Caco-2 (cell line): ENCODE data around the gene WNK4. TPM values are rescaled to one million over a fixed set of nuclear protein-coding genes. Genes with fewer than 3 reads are reported as not detected.
A peak's percentile ranks its signal among the peaks of the same experiment; 100 is the strongest.

ENCODE experiments used
- BruUV-seq: library from RNA; stranded (reverse); fragments of 400-500 nt; replicated peaks from 2 replicates; lab custom pipeline; 2021; lab: Mats Ljungman, UMichigan
- CTCF ChIA-PET: fragments of 300-600 bp; sonication (Branson Sonifier 250); formaldehyde crosslinking; loops from one replicate; lab custom pipeline; 2022; ENCODE audit warnings: antibody characterized with exemption; lab: Charles Lee
- POLR2A ChIA-PET: fragments of 300-600 bp; sonication (Branson Sonifier 250); formaldehyde crosslinking; loops from one replicate; lab custom pipeline; 2022; ENCODE audit warnings: antibody characterized with exemption; lab: Charles Lee
- DNase-seq, 2 experiments: peaks; one replicate each; pipeline versions ENCODE4 v3.0.0 to v3.0.0-alpha.2; 2020 to 2022
- H3K27me3 ChIP-seq: replicated peaks from 2 replicates; pipeline ENCODE4 v1.6.0; 2011; ENCODE audit warnings: low read length; ENCODE audit not compliant: control insufficient read depth, insufficient read depth
- H3K36me3 ChIP-seq: 2 replicates; pipeline ENCODE4 v1.5.1; 2011; ENCODE audit warnings: low read length; ENCODE audit not compliant: control insufficient read depth, insufficient read depth
- H3K4me1 ChIP-seq: fragments of 250-450 bp; sonication (Bioruptor Pico); 2 replicates; pipeline ENCODE4 v1.5.1; 2020; ENCODE audit warnings: mild to moderate bottlenecking
- H3K4me3 ChIP-seq: 2 replicates; pipeline ENCODE4 v1.5.1; 2011; ENCODE audit warnings: low read depth, mild to moderate bottlenecking, control low read depth, low read length
- H3K9me3 ChIP-seq: fragments of 250-450 bp; sonication (Bioruptor Pico); 2 replicates; pipeline ENCODE4 v1.5.1; 2020; ENCODE audit warnings: mild to moderate bottlenecking, moderate library complexity
- H3K27ac Mint-ChIP-seq: one replicate; pipeline ENCODE4 v1.8.0; 2022; ENCODE audit warnings: mixed read lengths; ENCODE audit not compliant: unreplicated experiment
- H3K27me3 Mint-ChIP-seq: one replicate; pipeline ENCODE4 v1.8.0; 2022; ENCODE audit warnings: mixed read lengths; ENCODE audit not compliant: insufficient read depth, unreplicated experiment
- H3K36me3 Mint-ChIP-seq: one replicate; pipeline ENCODE4 v1.8.0; 2022; ENCODE audit warnings: mild to moderate bottlenecking, mixed read lengths; ENCODE audit not compliant: insufficient read depth, unreplicated experiment
- H3K4me1 Mint-ChIP-seq: one replicate; pipeline ENCODE4 v1.8.0; 2022; ENCODE audit warnings: low read depth, mixed read lengths; ENCODE audit not compliant: unreplicated experiment
- H3K4me3 Mint-ChIP-seq: one replicate; pipeline ENCODE4 v1.8.0; 2022; ENCODE audit warnings: mild to moderate bottlenecking, moderate library complexity, mixed read lengths; ENCODE audit not compliant: unreplicated experiment
- H3K9me3 Mint-ChIP-seq: one replicate; pipeline ENCODE4 v1.8.0; 2022; ENCODE audit warnings: mixed read lengths; ENCODE audit not compliant: unreplicated experiment
- CTCF ChIP-seq, 2 experiments: fragments of 200-600 bp in 1 of 2; IDR thresholded peaks; 1 replicate in 1 of 2; 2 replicates in 1 of 2; pipeline versions ENCODE4 v1.5.1 to v1.8.0; 2011 to 2022; ENCODE audit warnings: antibody characterized with exemption in 1 of 2, control low read depth in 1 of 2, inconsistent platforms in 1 of 2, low read depth in 1 of 2, low read length in 1 of 2, mild to moderate bottlenecking in 1 of 2, moderate library complexity in 1 of 2; ENCODE audit not compliant: insufficient read depth in 1 of 2, severe bottlenecking in 1 of 2, unreplicated experiment in 1 of 2
- intact Hi-C: fragments of 100-400 bp; cut with micrococcal nuclease; formaldehyde crosslinking; loops from one replicate; pipeline ENCODE4 v1.10.0; 2022; ENCODE audit not compliant: unreplicated experiment
- total RNA-seq: library from RNA; stranded (reverse); gene quantifications from 2 replicates; pipeline ENCODE4 v1.2.3, GENCODE V29; 2022

Gene WNK4
- total RNA-seq, 1 experiment from 2014 or later, result 4.1 TPM

- ChIA-PET POLR2A (no interaction called here), CTCF (interaction anchor here (0.8 kb wide), 1 partner anchor 29 kb away, joined by 3 read pairs; the partner anchor contains the start of gene BECN1)
- Mint-ChIP-seq H3K36me3 (peaks cover 6% of the 10 kb centered on the region), H3K27ac (no peak overlapping the region), H3K27me3 (no peaks in the 10 kb centered on the region), H3K9me3 (peaks cover under 1% of the 10 kb centered on the region), H3K4me3 (no peak overlapping the region), H3K4me1 (peaks cover 8% of the 10 kb centered on the region)
- H3K9me3 ChIP-seq, result no peaks in the 10 kb centered on the region
- no peak overlapping the region for H3K4me3 ChIP-seq
- H3K36me3 ChIP-seq, result peaks cover 1% of the 10 kb centered on the region; the same call in 1 of the 2 replicates
- H3K27me3 ChIP-seq, result no peaks in the 10 kb centered on the region
- DNase-seq, result no peak
- no peak for TF ChIP-seq CTCF (IDR thresholded peaks at IDR 0.05; ENCODE audit: insufficient read depth in 1 of 2, low read depth in 1 of 2, low read length in 1 of 2, severe bottlenecking in 1 of 2, unreplicated experiment in 1 of 2)
- H3K4me1 ChIP-seq, result peaks cover 10% of the 10 kb centered on the region
- intact Hi-C loops, result no loop called here
- BruUV-seq, result no TSS peak
Observed at GRCh38 chr17:42795465-42795864, 15.1 kb downstream of the WNK4 start.

DNA sequence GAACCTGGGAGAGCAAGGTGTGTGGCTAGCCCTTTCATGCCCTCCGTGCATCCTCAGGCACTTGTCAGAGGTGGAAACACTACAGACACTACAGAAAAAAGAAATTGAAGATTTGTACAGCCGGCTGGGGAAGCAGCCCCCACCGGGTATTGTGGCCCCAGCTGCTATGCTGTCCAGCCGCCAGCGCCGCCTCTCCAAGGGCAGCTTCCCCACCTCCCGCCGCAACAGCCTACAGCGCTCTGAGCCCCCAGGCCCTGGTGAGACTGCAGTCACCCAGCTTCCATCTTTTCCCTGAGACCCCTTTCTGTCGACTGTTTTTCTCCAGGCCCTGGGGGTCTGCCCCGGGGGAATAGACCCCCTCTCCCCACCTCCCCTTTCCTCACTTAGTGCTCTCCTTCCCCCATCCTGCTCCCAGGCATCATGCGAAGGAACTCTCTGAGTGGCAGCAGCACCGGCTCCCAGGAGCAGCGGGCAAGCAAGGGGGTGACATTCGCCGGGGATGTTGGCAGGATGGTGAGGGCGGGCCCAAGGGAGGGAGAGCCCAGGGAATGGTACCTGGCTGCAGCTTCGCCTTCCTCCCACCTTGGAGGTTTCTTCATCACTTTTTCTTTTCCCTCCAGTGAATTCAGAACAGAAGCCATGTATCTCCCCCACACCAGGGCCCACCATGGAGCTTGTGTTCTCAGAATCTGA, 15.8 kb downstream of the WNK4 start:
- no peaks in the 10 kb centered on the region for H3K9me3 Mint-ChIP-seq
- no peaks in the 10 kb centered on the region for H3K27me3 Mint-ChIP-seq
- Histone ChIP-seq H3K36me3 (0 out of 2 replicates have a peak, but pooled peaks cover 1% of the 10 kb centered on the region), H3K4me1 (peaks cover 10% of the 10 kb centered on the region), H3K27me3 (no peaks in the 10 kb centered on the region), H3K9me3 (no peaks in the 10 kb centered on the region), H3K4me3 (no peak overlapping the region)
- H3K4me3 Mint-ChIP-seq, result no peak overlapping the region
- intact Hi-C loops, result no loop called here
- no peak overlapping the region for H3K27ac Mint-ChIP-seq
- TF ChIP-seq CTCF (IDR thresholded peaks at IDR 0.05; ENCODE audit: insufficient read depth in 1 of 2, low read depth in 1 of 2, low read length in 1 of 2, severe bottlenecking in 1 of 2, unreplicated experiment in 1 of 2), result no peak
- ChIA-PET POLR2A (no interaction called here), CTCF (interaction anchor here (0.8 kb wide), 1 partner anchor 28 kb away, joined by 3 read pairs; the partner anchor contains the start of gene BECN1)
- peaks cover 8% of the 10 kb centered on the region for H3K4me1 Mint-ChIP-seq
- H3K36me3 Mint-ChIP-seq, result peaks cover 6% of the 10 kb centered on the region
- BruUV-seq, result no TSS peak
- no peak for DNase-seq

GRCh38 chr17:42797067-42798007, 16.9 kb downstream of the WNK4 start:
- Mint-ChIP-seq H3K9me3 (no peaks in the 10 kb centered on the region), H3K36me3 (peaks cover 6% of the 10 kb centered on the region), H3K4me3 (peak overlapping the region; percentile 77), H3K27me3 (no peaks in the 10 kb centered on the region), H3K4me1 (peaks cover 8% of the 10 kb centered on the region), H3K27ac (no peak overlapping the region)
- peaks cover 11% of the 10 kb centered on the region for H3K4me1 ChIP-seq
- TF ChIP-seq CTCF (IDR thresholded peaks at IDR 0.05; ENCODE audit: insufficient read depth in 1 of 2, low read depth in 1 of 2, low read length in 1 of 2, severe bottlenecking in 1 of 2, unreplicated experiment in 1 of 2), result no peak
- ChIA-PET CTCF (interaction anchor here (1.1 to 1.9 kb wide), 2 partner anchors 23 to 27 kb away, joined by 3 to 11 read pairs; partner anchors contain the start of gene BECN1), POLR2A (interaction anchor here (1.9 to 2.0 kb wide), 2 partner anchors 24 to 26 kb away, joined by 7 to 12 read pairs; partner anchors contain the start of genes BECN1 and VPS25)
- no TSS peak for BruUV-seq
- H3K9me3 ChIP-seq, result no peaks in the 10 kb centered on the region
- no peak for DNase-seq
- H3K36me3 ChIP-seq, result 0 out of 2 replicates have a peak, but pooled peaks cover 1% of the 10 kb centered on the region
- intact Hi-C loops, result no loop called here
- no peaks in the 10 kb centered on the region for H3K27me3 ChIP-seq
- H3K4me3 ChIP-seq, result peak overlapping the region; percentile 72
